B cell (primary cell): Measurements from ENCODE around the gene DLGAP4. TPM values are rescaled to one million over a fixed set of nuclear protein-coding genes. Genes with fewer than 3 reads are reported as not detected.
A peak's percentile ranks its signal among the peaks of the same experiment; 100 is the strongest.

Experiments
- ATAC-seq: fragments of 200-7000 bp; cut with Tn5 transposase; one replicate; pipeline ENCODE4 v1.10.0; 2021; ENCODE audit warnings: low read depth, mild to moderate bottlenecking, moderate number of reproducible peaks, moderate library complexity
- CTCF ChIA-PET: fragments of 350-600 bp; sonication (Branson Sonifier 250); formaldehyde crosslinking; loops from one replicate; lab custom pipeline; 2021; ENCODE audit warnings: antibody characterized with exemption, inconsistent platforms; lab: Charles Lee
- POLR2A ChIA-PET: fragments of 350-600 bp; sonication (Branson Sonifier 250); formaldehyde crosslinking; loops from one replicate; lab custom pipeline; 2021; ENCODE audit warnings: antibody characterized with exemption; lab: Charles Lee
- DNase-seq: peaks from one replicate; pipeline ENCODE4 v3.0.0; 2013
- H2AFZ ChIP-seq: 2 replicates; pipeline ENCODE4 v1.6.1; 2012; ENCODE audit warnings: mild to moderate bottlenecking, low read depth, low read length; ENCODE audit not compliant: insufficient read depth, poor library complexity, severe bottlenecking
- H3K27ac ChIP-seq, 2 donors: 1 replicate in 1 of 2; 2 replicates in 1 of 2; pipeline ENCODE4 v1.5.1; 2012 to 2013; ENCODE audit warnings: low read length in 2 of 2, mild to moderate bottlenecking in 2 of 2, moderate library complexity in 1 of 2
- H3K27me3 ChIP-seq, 4 experiments: fragments of 200-600 bp in 1 of 4; sonication (generic) in 1 of 4; replicated peaks in 1 of 4; 1 replicate in 2 of 4; 2 replicates in 2 of 4; pipeline versions ENCODE4 v1.6.1 to v1.7.0; 2013 to 2016; ENCODE audit warnings: low read length in 3 of 4, mild to moderate bottlenecking in 2 of 4, mixed read lengths in 1 of 4, moderate library complexity in 1 of 4; ENCODE audit not compliant: insufficient read depth in 4 of 4, control insufficient read depth in 3 of 4; ENCODE audit errors: control extremely low read depth in 1 of 4
- H3K36me3 ChIP-seq, 2 experiments: replicated peaks in 1 of 2; 1 replicate in 1 of 2; 2 replicates in 1 of 2; pipeline versions ENCODE4 v1.6.1 to v1.7.1; 2013; ENCODE audit warnings: low read length in 1 of 2; ENCODE audit not compliant: insufficient read depth in 2 of 2, control insufficient read depth in 1 of 2; ENCODE audit errors: control extremely low read depth in 1 of 2, extremely low read depth in 1 of 2
- H3K4me1 ChIP-seq, 2 donors: fragments of 200-600 bp in 1 of 2; sonication (generic) in 1 of 2; 1 replicate in 1 of 2; 2 replicates in 1 of 2; pipeline versions ENCODE4 v1.5.1 to v1.6.1; 2013 to 2017; ENCODE audit warnings: low read length in 2 of 2; ENCODE audit not compliant: control insufficient read depth in 2 of 2, insufficient read depth in 2 of 2
- H3K4me2 ChIP-seq: replicated peaks from 2 replicates; pipeline ENCODE3; 2012; ENCODE audit warnings: mild to moderate bottlenecking, low read depth, low read length; ENCODE audit not compliant: poor library complexity, severe bottlenecking
- H3K4me3 ChIP-seq, 5 experiments: fragments of 200-600 bp in 1 of 5; sonication (generic) in 1 of 5; 1 replicate in 3 of 5; 2 replicates in 2 of 5; pipeline versions ENCODE4 v1.5.1 to v1.7.0; 2011 to 2016; ENCODE audit warnings: low read length in 4 of 5, mild to moderate bottlenecking in 4 of 5, low read depth in 2 of 5, control low read depth in 1 of 5, moderate library complexity in 1 of 5; ENCODE audit not compliant: insufficient read depth in 1 of 5; ENCODE audit errors: control extremely low read depth in 1 of 5, extremely low read depth in 1 of 5
- H3K79me2 ChIP-seq: fragments of 200-600 bp; sonication (generic); one replicate; pipeline ENCODE4 v1.6.0; 2016; ENCODE audit warnings: low read length; ENCODE audit not compliant: control insufficient read depth, insufficient read depth
- H3K9ac ChIP-seq: fragments of 200-600 bp; sonication (generic); 2 replicates; pipeline ENCODE4 v1.6.1; 2017; ENCODE audit warnings: mild to moderate bottlenecking, low read length, moderate library complexity
- H3K9me3 ChIP-seq, 3 donors: one replicate each; pipeline versions ENCODE4 v1.6.1 to v1.7.1; 2013; ENCODE audit warnings: low read length in 2 of 3; ENCODE audit not compliant: control insufficient read depth in 2 of 3, insufficient read depth in 1 of 3; ENCODE audit errors: control extremely low read depth in 1 of 3
- H4K20me1 ChIP-seq: 2 replicates; pipeline ENCODE4 v1.6.0; 2012; ENCODE audit warnings: mild to moderate bottlenecking, low read length; ENCODE audit not compliant: insufficient read depth, control insufficient read depth, poor library complexity, severe bottlenecking
- H3K27ac Mint-ChIP-seq: one replicate; pipeline ENCODE4 v1.8.0; 2021; ENCODE audit warnings: mixed read lengths
- H3K27me3 Mint-ChIP-seq: one replicate; pipeline ENCODE4 v1.8.0; 2021; ENCODE audit warnings: mixed read lengths
- H3K4me1 Mint-ChIP-seq: one replicate; pipeline ENCODE4 v1.8.0; 2021; ENCODE audit warnings: mixed read lengths
- H3K4me3 Mint-ChIP-seq: one replicate; pipeline ENCODE4 v1.8.0; 2021; ENCODE audit warnings: mixed read lengths
- H3K9me3 Mint-ChIP-seq: one replicate; pipeline ENCODE4 v1.8.0; 2022; ENCODE audit warnings: mixed read lengths; ENCODE audit not compliant: insufficient read depth
- CTCF ChIP-seq: fragments of 200-600 bp; IDR thresholded peaks from one replicate; pipeline ENCODE4 v1.8.0; 2022; ENCODE audit warnings: antibody characterized with exemption, mild to moderate bottlenecking
- EZH2 ChIP-seq: IDR thresholded peaks from 2 replicates; pipeline ENCODE4 v1.6.1; 2012; ENCODE audit warnings: borderline replicate concordance, low read depth, mild to moderate bottlenecking, moderate library complexity, low read length; ENCODE audit not compliant: insufficient read depth, poor library complexity, severe bottlenecking
- WGBS: methylation state at CpG from one replicate; pipeline ENCODE4 v1.1.5; 2013; ENCODE audit warnings: missing lambda C conversion rate; ENCODE audit not compliant: insufficient coverage; 5-methylcytosine and 5-hydroxymethylcytosine counted together
- intact Hi-C: fragments of 100-400 bp; cut with micrococcal nuclease; formaldehyde crosslinking; loops from one replicate; pipeline ENCODE4 v1.10.0; 2022
- polyA plus RNA-seq: library from polyadenylated mRNA; depleted of rRNA; stranded (reverse); fragments of >200 nt; gene quantifications from 2 replicates; pipeline ENCODE4 v1.2.3, GENCODE V29; 2012
- total RNA-seq, 2 donors: library from RNA; stranded (reverse); fragments of 120-200 nt in 1 of 2; gene quantifications; 1 replicate in 1 of 2; 2 replicates in 1 of 2; pipeline versions ENCODE4 v1.2.3 to v1.2.4, GENCODE V29; 2013 to 2022

DLGAP4 gene
- total and polyA plus RNA-seq, 2 donors (not counting 1 experiment from before 2014, with no cell fraction given): 68.8 to 87.8 TPM

- DNase-seq (peak; percentile 52), ATAC-seq (peak; percentile 68)
- peak overlapping the region; percentile 5 for H2AFZ ChIP-seq
- H3K36me3 ChIP-seq: peaks cover 1 to 12% of the 10 kb centered on the region in 2 experiments
- no peaks in the 10 kb centered on the region for H3K9me3 ChIP-seq
- Mint-ChIP-seq H3K4me3 (peak overlapping the region; percentile 51), H3K4me1 (peaks cover 36% of the 10 kb centered on the region), H3K27ac (peak overlapping the region; percentile 79), H3K9me3 (no peaks in the 10 kb centered on the region), H3K27me3 (no peaks in the 10 kb centered on the region)
- H3K9ac ChIP-seq: peak overlapping the region; percentile 22
- no peaks in the 10 kb centered on the region for H3K27me3 ChIP-seq
- H3K79me2 ChIP-seq: peaks cover 69% of the 10 kb centered on the region
- TF ChIP-seq CTCF: no peak
- TF ChIP-seq EZH2: no peak
- H3K27ac ChIP-seq: peak overlapping the region; percentile 44 to 73
- peaks cover 17 to 18% of the 10 kb centered on the region in 2 donors for H3K4me1 ChIP-seq
- intact Hi-C loops: no loop called here
- CTCF ChIA-PET: interaction anchor here (1.2 to 1.6 kb wide), 5 partner anchors 15 to 394 kb away, joined by 3 to 7 read pairs (median 5); no protein-coding TSS in a partner anchor
- POLR2A ChIA-PET: no interaction called here
- 18% methylated on average over 4 of the region's 8 CpGs for WGBS
- peaks cover 72% of the 10 kb centered on the region for H4K20me1 ChIP-seq
- peak overlapping the region; percentile 52 for H3K4me2 ChIP-seq
- no peak overlapping the region for H3K4me3 ChIP-seq
Measured at GRCh38 chr20:36491901-36492617, 185.9 kb downstream of the DLGAP4 start.

GRCh38 chr20:36493051-36493800 is 187.1 kb downstream of the DLGAP4 start:
- Histone ChIP-seq H3K4me3 (no peak overlapping the region), H3K27me3 (no peaks in the 10 kb centered on the region), H3K4me2 (no peak overlapping the region), H3K27ac (no peak overlapping the region), H2AFZ (no peak overlapping the region), H3K9ac (no peak overlapping the region), H3K9me3 (no peaks in the 10 kb centered on the region), H3K79me2 (peaks cover 76% of the 10 kb centered on the region), H3K36me3 (peaks cover 3 to 22% of the 10 kb centered on the region in 2 experiments), H3K4me1 (peaks cover 17 to 18% of the 10 kb centered on the region in 2 donors), H4K20me1 (peaks cover 75% of the 10 kb centered on the region)
- Mint-ChIP-seq H3K9me3 (no peaks in the 10 kb centered on the region), H3K4me1 (peaks cover 33% of the 10 kb centered on the region), H3K27me3 (no peaks in the 10 kb centered on the region), H3K27ac (no peak overlapping the region), H3K4me3 (no peak overlapping the region)
- no peak for ATAC-seq
- CTCF ChIA-PET: interaction anchor here (0.6 to 1.6 kb wide), 7 partner anchors 16 to 1049 kb away, joined by 3 to 7 read pairs (median 3); no protein-coding TSS in a partner anchor
- POLR2A ChIA-PET: no interaction called here
- TF ChIP-seq EZH2 (no peak), CTCF (no peak)
- 98% methylated on average over 8 of the region's 10 CpGs for WGBS
- intact Hi-C loops: no loop called here
- peak; percentile 29 for DNase-seq
